Ishikawa (cell line): Measurements from ENCODE around the gene DDX4.

ENCODE experiments used
- CEBPB ChIP-seq: IDR thresholded peaks from 2 replicates; pipeline ENCODE4 v1.6.1; 2012
- CREB1 ChIP-seq: IDR thresholded peaks from 2 replicates; pipeline ENCODE4 v1.6.1; 2012; ENCODE audit warnings: low read depth
- EGR1 ChIP-seq: IDR thresholded peaks from 2 replicates; pipeline ENCODE4 v1.6.1; 2012
- EP300 ChIP-seq: IDR thresholded peaks from 2 replicates; pipeline ENCODE4 v1.6.1; 2012; ENCODE audit warnings: borderline replicate concordance
- FOXM1 ChIP-seq: IDR thresholded peaks from 2 replicates; pipeline ENCODE4 v1.6.1; 2012; ENCODE audit warnings: low read depth, borderline replicate concordance
- NFIC ChIP-seq: IDR thresholded peaks from 2 replicates; pipeline ENCODE4 v1.6.1; 2012
- RAD21 ChIP-seq: IDR thresholded peaks from 2 replicates; pipeline ENCODE4 v1.6.1; 2012; ENCODE audit warnings: low read depth
- TAF1 ChIP-seq: IDR thresholded peaks from 2 replicates; pipeline ENCODE4 v1.6.1; 2012; ENCODE audit warnings: low read depth, mild to moderate bottlenecking
- TCF12 ChIP-seq: IDR thresholded peaks from 2 replicates; pipeline ENCODE4 v1.6.1; 2012; ENCODE audit warnings: low read depth
- TEAD4 ChIP-seq: IDR thresholded peaks from 2 replicates; pipeline ENCODE4 v1.6.1; 2012
- YY1 ChIP-seq: IDR thresholded peaks from 2 replicates; pipeline ENCODE4 v1.6.1; 2012; ENCODE audit warnings: low read depth
- ZBTB7A ChIP-seq: IDR thresholded peaks from 2 replicates; pipeline ENCODE4 v1.6.1; 2012; ENCODE audit warnings: low read depth
- TF ChIP-seq, protein P1 (sequence below): IDR thresholded peaks from 2 replicates; pipeline ENCODE4 v1.6.1; 2012
- TF ChIP-seq, protein P2 (sequence below): IDR thresholded peaks from 2 replicates; pipeline ENCODE4 v1.6.1; 2012
- TF ChIP-seq, protein P3 (sequence below): IDR thresholded peaks from 2 replicates; pipeline ENCODE4 v1.6.1; 2012; ENCODE audit warnings: low read depth, mild to moderate bottlenecking

Gene DDX4

DNA sequence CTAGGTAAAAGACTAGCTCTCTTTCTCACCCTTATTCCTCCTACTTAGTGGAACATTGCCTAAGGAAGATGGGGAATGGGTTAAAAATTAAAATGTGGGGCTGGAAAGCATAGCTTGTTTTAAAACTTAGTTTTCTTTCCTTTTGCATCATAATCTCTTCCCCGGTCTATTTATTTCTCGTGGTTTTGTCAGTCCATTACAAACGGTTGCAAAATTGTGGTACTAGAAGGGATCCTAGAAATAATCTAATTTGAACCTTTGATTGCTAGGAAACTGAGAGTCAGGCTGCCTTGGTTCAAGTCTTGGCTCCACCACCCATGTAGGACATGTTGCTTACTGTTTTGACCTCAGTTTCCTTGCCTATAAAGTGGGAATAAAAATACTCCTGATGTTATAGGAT, 114.6 kb downstream of the DDX4 start:
- TF ChIP-seq RAD21: no peak
- TF ChIP-seq CREB1: no peak
- no peak for TF ChIP-seq YY1
- no peak for TF ChIP-seq FOXM1
- TF ChIP-seq, protein P1, sequence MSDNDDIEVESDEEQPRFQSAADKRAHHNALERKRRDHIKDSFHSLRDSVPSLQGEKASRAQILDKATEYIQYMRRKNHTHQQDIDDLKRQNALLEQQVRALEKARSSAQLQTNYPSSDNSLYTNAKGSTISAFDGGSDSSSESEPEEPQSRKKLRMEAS: no peak
- TF ChIP-seq TAF1: no peak
- no peak for TF ChIP-seq ZBTB7A
- TF ChIP-seq, protein P2, sequence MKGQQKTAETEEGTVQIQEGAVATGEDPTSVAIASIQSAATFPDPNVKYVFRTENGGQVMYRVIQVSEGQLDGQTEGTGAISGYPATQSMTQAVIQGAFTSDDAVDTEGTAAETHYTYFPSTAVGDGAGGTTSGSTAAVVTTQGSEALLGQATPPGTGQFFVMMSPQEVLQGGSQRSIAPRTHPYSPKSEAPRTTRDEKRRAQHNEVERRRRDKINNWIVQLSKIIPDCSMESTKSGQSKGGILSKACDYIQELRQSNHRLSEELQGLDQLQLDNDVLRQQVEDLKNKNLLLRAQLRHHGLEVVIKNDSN: no peak
- no peak for TF ChIP-seq TCF12
- no peak for TF ChIP-seq NFIC
- no peak for TF ChIP-seq CEBPB

DNA sequence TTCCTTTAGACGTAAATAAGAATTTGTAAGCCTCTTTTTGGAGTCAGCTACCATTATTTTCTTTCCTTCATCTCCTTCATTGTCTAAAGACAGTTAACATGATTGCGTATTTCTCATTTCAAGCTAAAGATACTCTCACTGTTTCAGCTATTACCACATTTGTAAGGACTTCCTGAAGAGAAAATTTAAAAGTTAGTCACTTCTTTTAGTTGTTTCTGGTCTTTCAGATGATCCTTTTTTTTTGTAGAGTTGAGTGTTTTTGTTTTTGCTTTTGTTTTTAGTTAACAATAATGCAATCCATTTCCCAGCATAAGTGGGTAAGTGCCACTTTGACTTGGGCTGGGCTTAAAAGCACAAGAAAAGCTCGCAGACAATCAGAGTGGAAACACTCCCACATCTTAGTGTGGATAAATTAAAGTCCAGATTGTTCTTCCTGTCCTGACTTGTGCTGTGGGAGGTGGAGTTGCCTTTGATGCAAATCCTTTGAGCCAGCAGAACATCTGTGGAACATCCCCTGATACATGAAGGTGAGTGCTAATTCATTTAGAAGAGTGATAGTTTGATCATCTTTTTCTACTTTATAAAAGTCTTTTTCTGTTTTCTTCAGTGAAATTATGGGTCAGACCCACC, 115.3 kb downstream of the DDX4 start:
- no peak for TF ChIP-seq CEBPB
- TF ChIP-seq NFIC: no peak
- TF ChIP-seq RAD21: no peak
- no peak for TF ChIP-seq TAF1
- no peak for TF ChIP-seq FOXM1
- TF ChIP-seq TCF12: no peak
- TF ChIP-seq, protein P2: no peak
- TF ChIP-seq, protein P3, sequence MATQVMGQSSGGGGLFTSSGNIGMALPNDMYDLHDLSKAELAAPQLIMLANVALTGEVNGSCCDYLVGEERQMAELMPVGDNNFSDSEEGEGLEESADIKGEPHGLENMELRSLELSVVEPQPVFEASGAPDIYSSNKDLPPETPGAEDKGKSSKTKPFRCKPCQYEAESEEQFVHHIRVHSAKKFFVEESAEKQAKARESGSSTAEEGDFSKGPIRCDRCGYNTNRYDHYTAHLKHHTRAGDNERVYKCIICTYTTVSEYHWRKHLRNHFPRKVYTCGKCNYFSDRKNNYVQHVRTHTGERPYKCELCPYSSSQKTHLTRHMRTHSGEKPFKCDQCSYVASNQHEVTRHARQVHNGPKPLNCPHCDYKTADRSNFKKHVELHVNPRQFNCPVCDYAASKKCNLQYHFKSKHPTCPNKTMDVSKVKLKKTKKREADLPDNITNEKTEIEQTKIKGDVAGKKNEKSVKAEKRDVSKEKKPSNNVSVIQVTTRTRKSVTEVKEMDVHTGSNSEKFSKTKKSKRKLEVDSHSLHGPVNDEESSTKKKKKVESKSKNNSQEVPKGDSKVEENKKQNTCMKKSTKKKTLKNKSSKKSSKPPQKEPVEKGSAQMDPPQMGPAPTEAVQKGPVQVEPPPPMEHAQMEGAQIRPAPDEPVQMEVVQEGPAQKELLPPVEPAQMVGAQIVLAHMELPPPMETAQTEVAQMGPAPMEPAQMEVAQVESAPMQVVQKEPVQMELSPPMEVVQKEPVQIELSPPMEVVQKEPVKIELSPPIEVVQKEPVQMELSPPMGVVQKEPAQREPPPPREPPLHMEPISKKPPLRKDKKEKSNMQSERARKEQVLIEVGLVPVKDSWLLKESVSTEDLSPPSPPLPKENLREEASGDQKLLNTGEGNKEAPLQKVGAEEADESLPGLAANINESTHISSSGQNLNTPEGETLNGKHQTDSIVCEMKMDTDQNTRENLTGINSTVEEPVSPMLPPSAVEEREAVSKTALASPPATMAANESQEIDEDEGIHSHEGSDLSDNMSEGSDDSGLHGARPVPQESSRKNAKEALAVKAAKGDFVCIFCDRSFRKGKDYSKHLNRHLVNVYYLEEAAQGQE: no peak
- TF ChIP-seq ZBTB7A: no peak
- no peak for TF ChIP-seq CREB1

DNA sequence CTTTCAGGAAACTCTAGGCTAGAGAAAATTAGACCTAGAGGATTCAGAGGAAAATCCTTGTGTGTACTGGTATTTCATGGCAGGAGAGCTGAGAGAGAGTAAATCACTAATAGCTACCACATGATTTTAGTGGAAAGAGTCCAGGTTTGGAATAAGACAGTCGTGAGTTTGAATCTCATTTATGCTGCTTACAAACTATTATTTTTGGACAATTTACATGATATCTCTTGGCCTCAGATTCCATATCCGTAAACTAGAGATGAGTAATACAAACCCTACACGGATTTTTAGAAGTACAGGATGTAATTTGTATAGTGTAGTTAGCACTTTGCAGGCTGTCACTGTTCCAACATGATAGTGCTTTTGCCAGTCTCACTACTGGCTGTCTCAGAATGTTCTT, 116.0 kb downstream of the DDX4 start:
- TF ChIP-seq RAD21: no peak
- TF ChIP-seq CREB1: no peak

DNA sequence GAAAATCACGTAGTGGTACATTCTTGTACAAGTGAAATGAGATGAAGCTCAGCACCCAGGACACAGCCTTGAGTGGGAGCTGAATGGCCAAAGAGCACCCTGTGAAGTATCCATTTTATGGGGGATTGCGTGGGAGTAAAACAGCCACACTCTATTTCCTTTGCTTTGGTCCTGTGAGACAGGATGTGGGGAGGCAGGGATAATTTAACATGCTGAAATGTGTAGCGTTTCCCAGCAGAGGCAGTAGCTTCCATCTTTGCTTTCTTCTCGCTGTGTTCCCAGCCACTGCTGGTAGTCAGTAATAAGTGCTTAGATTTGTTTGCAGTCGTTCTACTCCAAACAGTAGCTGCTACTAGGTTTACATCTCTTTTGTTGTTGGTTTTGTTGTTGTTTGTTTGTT, 117.6 kb downstream of the DDX4 start:
- TF ChIP-seq EP300 (no peak), TEAD4 (no peak), NFIC (no peak), CREB1 (no peak), RAD21 (no peak), YY1 (no peak), ZBTB7A (no peak), TCF12 (no peak), EGR1 (no peak), CEBPB (no peak), TAF1 (no peak), FOXM1 (no peak)
- TF ChIP-seq, protein P1: no peak
- TF ChIP-seq, protein P2: no peak
- TF ChIP-seq, protein P3: no peak

DNA sequence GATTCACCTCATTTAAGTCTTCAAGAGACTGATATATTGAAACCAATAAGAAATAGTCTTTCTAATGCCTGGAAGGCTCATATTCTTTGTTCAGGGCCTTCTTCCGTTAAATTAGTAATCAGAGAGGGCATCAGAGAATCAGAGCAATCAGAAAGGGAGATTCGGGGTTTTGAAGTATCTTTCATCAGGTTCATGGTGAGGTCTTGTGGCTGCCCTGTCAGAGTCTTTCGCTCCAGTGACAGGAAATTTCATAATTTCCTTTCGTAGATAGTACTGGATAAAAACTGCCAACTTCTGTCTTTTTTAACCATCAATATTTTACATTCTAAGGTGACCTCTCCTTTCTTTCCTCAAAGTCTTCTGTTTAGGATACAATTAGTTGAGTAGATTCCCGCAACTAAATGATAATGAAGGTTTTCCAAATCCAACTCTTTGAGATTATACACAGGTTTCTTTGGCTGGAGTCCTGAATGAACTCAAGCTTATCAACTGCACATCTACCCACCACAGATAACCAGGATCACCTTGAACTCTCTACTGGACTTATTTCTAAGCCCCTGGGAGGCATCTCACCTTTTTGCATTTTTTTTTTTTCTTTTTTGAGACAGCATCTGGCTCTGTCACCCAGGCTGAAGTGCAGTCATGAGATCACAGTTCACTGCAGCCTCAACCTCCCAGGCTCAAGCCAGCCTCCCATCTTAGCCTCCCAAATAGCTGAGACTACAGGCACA, 118.8 kb downstream of the DDX4 start:
- TF ChIP-seq, protein P1: no peak
- TF ChIP-seq, protein P2: no peak
- no peak for TF ChIP-seq YY1
- no peak for TF ChIP-seq TEAD4
- TF ChIP-seq ZBTB7A: no peak
- TF ChIP-seq CREB1: no peak
